Endodermal cell (in vitro differentiated cells): Measurements from ENCODE around the gene ADGRG3. TPM values are rescaled to one million over a fixed set of nuclear protein-coding genes. Genes with fewer than 3 reads are reported as not detected.

Experiments
- DNase-seq: peaks from one replicate; pipeline ENCODE4 v3.0.0-alpha.2; 2017
- H3K27ac ChIP-seq: 2 replicates; pipeline ENCODE4 v1.5.1; 2013; ENCODE audit warnings: mild to moderate bottlenecking, low read depth, low read length, moderate library complexity
- H3K27me3 ChIP-seq: 2 replicates; pipeline ENCODE4 v1.6.1; 2013; ENCODE audit warnings: mild to moderate bottlenecking, low read length, moderate library complexity; ENCODE audit not compliant: insufficient read depth, control insufficient read depth, poor library complexity, severe bottlenecking
- H3K36me3 ChIP-seq: 2 replicates; pipeline ENCODE4 v1.7.0; 2013; ENCODE audit warnings: mild to moderate bottlenecking, low read length, moderate library complexity; ENCODE audit not compliant: control insufficient read depth, insufficient read depth
- H3K4me1 ChIP-seq: one replicate; pipeline ENCODE4 v1.7.0; 2013; ENCODE audit warnings: low read length; ENCODE audit not compliant: control insufficient read depth, insufficient read depth
- H3K4me3 ChIP-seq: 2 replicates; pipeline ENCODE4 v1.5.1; 2013; ENCODE audit warnings: mild to moderate bottlenecking, low read length, moderate library complexity
- H3K9ac ChIP-seq: 2 replicates; pipeline ENCODE4 v1.6.1; 2013; ENCODE audit warnings: mild to moderate bottlenecking, low read length, moderate library complexity; ENCODE audit not compliant: poor library complexity, severe bottlenecking; ENCODE audit errors: extremely low read depth
- H3K9me3 ChIP-seq: 2 replicates; pipeline ENCODE4 v1.6.1; 2013; ENCODE audit warnings: mild to moderate bottlenecking, low read length, moderate library complexity; ENCODE audit not compliant: control insufficient read depth
- H3K27ac Mint-ChIP-seq: 2 replicates; pipeline ENCODE4 v1.8.0; 2020; ENCODE audit warnings: mixed read lengths
- H3K27me3 Mint-ChIP-seq: 2 replicates; pipeline ENCODE4 v1.8.0; 2021; ENCODE audit warnings: mild to moderate bottlenecking, mixed read lengths; ENCODE audit not compliant: insufficient read depth
- H3K36me3 Mint-ChIP-seq: 2 replicates; pipeline ENCODE4 v1.8.0; 2020; ENCODE audit warnings: low read depth, mixed read lengths
- H3K4me1 Mint-ChIP-seq: 2 replicates; pipeline ENCODE4 v1.8.0; 2020; ENCODE audit warnings: mixed read lengths
- H3K4me3 Mint-ChIP-seq: 2 replicates; pipeline ENCODE4 v1.8.0; 2020; ENCODE audit warnings: mild to moderate bottlenecking, moderate library complexity, mixed read lengths
- H3K9me3 Mint-ChIP-seq: 2 replicates; pipeline ENCODE4 v1.8.0; 2020; ENCODE audit warnings: mild to moderate bottlenecking, mixed read lengths
- WGBS, 2 experiments: methylation state at CpG; one replicate each; pipeline versions ENCODE4 v1.1.5 to v1.1.7; 2013; ENCODE audit warnings: missing lambda C conversion rate in 2 of 2, mixed read lengths in 1 of 2; ENCODE audit not compliant: insufficient coverage in 1 of 2, insufficient read length in 1 of 2; 5-methylcytosine and 5-hydroxymethylcytosine counted together
- total RNA-seq, 2 donors: library from RNA; stranded (reverse); fragmentation: NEBNext Ultra II Directional in 1 of 2; extraction: Animal tissue kit (Norgen Biotek cat#: 25700) in 1 of 2; gene quantifications; 2 replicates in 1 of 2; 3 replicates in 1 of 2; pipeline ENCODE4 v1.2.1, GENCODE V29; 2021
- TF ChIP-seq, protein P1 (sequence below): fragments of 200-600 bp; sonication (generic); conservative IDR thresholded peaks from 2 replicates; pipeline ENCODE4 v1.5.0; 2021; ENCODE audit warnings: antibody characterized with exemption, mild to moderate bottlenecking

The ADGRG3 gene
- total RNA-seq, 2 donors from 2014 or later = not detected

DNA sequence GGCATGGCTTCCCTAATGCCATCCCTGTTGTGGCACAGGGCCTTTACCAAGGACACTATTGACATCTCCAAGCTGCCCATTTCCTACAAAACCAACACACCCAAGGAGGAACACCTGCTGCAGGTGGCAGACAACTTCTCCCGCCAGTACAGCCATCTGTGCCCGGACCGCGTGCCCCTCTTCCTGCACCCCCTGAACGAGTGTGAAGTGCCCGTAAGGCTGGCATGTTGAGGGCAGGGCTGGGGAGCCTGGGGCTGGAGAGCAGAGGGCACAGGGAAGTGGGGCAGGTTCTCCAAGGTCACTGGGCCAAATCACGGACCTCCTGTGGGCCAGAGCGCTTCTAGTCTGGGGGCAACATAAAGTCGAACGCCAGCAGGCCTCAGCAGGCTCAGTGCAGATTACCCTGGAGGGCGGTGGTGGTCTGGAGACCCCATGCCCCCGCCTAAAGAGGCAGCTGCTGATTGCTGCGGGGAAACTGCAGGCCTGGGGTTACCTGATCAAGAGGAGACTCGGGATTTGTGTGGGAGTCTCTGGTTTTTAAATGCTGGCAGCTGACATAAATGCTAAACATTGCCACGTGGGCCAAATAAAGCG lies 30.8 kb downstream of the ADGRG3 start:
- WGBS, 2 experiments = 91 to 94% methylated on average over 16 of the region's 16 CpGs
- H3K27ac ChIP-seq = no peak overlapping the region

DNA sequence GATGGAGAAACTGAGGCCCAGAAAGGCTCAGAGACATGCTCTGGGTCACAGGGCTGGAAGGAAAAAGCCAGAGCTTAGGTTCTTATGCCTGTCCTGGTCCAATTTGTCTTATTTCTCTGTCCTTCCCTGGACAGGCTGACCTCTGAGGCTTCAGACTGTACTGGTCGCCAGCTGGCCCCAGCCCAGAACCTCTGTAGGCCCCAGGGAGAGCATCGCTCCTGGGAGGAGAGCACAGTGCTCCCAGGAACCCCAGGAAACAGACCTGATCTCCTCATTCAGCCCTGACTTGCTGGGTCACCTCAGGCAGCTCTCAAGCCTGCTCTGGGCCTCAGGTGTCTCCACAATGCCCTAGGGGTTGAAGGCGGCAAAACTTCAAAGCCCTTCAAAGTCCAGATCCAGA lies 31.4 kb downstream of the ADGRG3 start:
- TF ChIP-seq, protein P1, sequence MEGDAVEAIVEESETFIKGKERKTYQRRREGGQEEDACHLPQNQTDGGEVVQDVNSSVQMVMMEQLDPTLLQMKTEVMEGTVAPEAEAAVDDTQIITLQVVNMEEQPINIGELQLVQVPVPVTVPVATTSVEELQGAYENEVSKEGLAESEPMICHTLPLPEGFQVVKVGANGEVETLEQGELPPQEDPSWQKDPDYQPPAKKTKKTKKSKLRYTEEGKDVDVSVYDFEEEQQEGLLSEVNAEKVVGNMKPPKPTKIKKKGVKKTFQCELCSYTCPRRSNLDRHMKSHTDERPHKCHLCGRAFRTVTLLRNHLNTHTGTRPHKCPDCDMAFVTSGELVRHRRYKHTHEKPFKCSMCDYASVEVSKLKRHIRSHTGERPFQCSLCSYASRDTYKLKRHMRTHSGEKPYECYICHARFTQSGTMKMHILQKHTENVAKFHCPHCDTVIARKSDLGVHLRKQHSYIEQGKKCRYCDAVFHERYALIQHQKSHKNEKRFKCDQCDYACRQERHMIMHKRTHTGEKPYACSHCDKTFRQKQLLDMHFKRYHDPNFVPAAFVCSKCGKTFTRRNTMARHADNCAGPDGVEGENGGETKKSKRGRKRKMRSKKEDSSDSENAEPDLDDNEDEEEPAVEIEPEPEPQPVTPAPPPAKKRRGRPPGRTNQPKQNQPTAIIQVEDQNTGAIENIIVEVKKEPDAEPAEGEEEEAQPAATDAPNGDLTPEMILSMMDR = no peak
- peaks cover 8% of the 10 kb centered on the region for H3K4me1 ChIP-seq
- H3K9ac ChIP-seq = no peak overlapping the region
- no peaks in the 10 kb centered on the region for H3K9me3 ChIP-seq
- Mint-ChIP-seq H3K4me3 (no peak overlapping the region), H3K9me3 (no peaks in the 10 kb centered on the region), H3K36me3 (no peaks in the 10 kb centered on the region), H3K27me3 (peaks cover 3% of the 10 kb centered on the region), H3K4me1 (peaks cover 20% of the 10 kb centered on the region), H3K27ac (no peak overlapping the region)
- 91 to 94% methylated on average over 3 of the region's 3 CpGs for WGBS, 2 experiments
- no peaks in the 10 kb centered on the region for H3K36me3 ChIP-seq
- no peak overlapping the region for H3K4me3 ChIP-seq
- no peak overlapping the region for H3K27ac ChIP-seq
- DNase-seq = no peak
- no peaks in the 10 kb centered on the region for H3K27me3 ChIP-seq

More for the DNA sequence above, 30.8 kb downstream of the ADGRG3 start:
- Histone ChIP-seq H3K9me3 (no peaks in the 10 kb centered on the region), H3K27me3 (no peaks in the 10 kb centered on the region), H3K36me3 (no peaks in the 10 kb centered on the region), H3K9ac (no peak overlapping the region), H3K4me1 (peaks cover 7% of the 10 kb centered on the region), H3K4me3 (no peak overlapping the region)
- no peak for DNase-seq
- Mint-ChIP-seq H3K36me3 (no peaks in the 10 kb centered on the region), H3K27ac (no peak overlapping the region), H3K4me3 (no peak overlapping the region), H3K4me1 (peaks cover 14% of the 10 kb centered on the region), H3K9me3 (no peaks in the 10 kb centered on the region), H3K27me3 (peaks cover 3% of the 10 kb centered on the region)
- TF ChIP-seq, protein P1 = no peak

DNA sequence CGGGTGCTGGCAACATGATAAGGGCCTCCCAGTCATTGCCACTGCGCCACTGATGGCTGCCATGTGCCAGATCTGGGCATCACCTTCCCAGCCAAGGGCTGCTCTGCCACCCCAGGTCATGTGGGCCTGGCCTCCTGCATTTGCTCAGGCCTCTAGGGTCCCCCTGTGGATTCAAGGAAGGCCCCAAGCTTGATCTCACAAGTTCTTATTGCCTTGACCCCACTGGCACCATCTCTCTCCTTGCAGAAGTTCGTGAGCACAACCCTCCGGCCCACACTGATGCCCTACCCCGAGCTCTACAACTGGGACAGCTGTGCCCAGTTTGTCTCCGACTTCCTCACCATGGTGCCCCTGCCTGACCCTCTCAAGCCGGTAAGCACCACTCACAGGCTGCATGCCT lies 31.8 kb downstream of the ADGRG3 start:
- Histone ChIP-seq H3K4me3 (no peak overlapping the region), H3K9me3 (no peaks in the 10 kb centered on the region), H3K36me3 (no peaks in the 10 kb centered on the region), H3K9ac (no peak overlapping the region), H3K4me1 (peaks cover 12% of the 10 kb centered on the region), H3K27me3 (no peaks in the 10 kb centered on the region), H3K27ac (no peak overlapping the region)
- TF ChIP-seq, protein P1 = no peak
- DNase-seq = no peak
- H3K4me1 Mint-ChIP-seq = peaks cover 21% of the 10 kb centered on the region
- H3K9me3 Mint-ChIP-seq = no peaks in the 10 kb centered on the region
- WGBS, 2 experiments = 94 to 97% methylated on average over 5 to 7 of the region's 7 CpGs
- H3K4me3 Mint-ChIP-seq = no peak overlapping the region
- H3K36me3 Mint-ChIP-seq = no peaks in the 10 kb centered on the region
- H3K27ac Mint-ChIP-seq = peak overlapping the region; percentile 44
- H3K27me3 Mint-ChIP-seq = peaks cover 3% of the 10 kb centered on the region
